Pons (tissue), 1 donor: ENCODE results near the gene MGP.

Experiments used
- DNase-seq: peaks from one replicate; pipeline ENCODE4 v3.0.0-alpha.2; 2016; ENCODE audit warnings: low spot score

The MGP gene

DNA sequence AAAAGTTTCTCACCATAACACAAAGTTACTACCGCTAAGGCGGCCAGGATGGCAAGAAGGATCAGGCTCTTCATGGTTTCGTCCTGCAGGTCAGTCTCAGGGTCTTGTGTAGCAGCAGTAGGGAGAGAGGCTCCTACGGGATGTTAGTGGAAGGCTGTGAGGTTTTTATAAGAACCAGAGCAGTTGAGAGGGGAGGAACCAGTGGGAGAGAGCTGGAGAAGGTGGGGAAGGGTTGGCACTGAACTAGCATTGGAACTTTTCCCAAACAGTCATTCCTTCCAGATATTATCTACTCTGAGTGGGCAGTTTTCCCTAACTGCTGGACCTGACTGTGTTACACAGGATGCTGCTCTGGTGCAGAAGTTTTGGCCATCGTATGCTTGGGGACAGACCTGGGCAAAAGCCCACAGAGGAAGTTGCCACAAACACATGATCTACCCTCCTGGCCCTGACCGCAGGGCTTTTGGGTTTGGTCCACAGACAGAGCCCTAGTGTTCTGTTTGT lies at the start of gene MGP:
Gene MGP, minus strand, starts transcription at position 137 of the 504 bp plus-strand sequence. Its CDS starts 63 bp downstream, at position 74.
- DNase-seq: peak; percentile 28

DNA sequence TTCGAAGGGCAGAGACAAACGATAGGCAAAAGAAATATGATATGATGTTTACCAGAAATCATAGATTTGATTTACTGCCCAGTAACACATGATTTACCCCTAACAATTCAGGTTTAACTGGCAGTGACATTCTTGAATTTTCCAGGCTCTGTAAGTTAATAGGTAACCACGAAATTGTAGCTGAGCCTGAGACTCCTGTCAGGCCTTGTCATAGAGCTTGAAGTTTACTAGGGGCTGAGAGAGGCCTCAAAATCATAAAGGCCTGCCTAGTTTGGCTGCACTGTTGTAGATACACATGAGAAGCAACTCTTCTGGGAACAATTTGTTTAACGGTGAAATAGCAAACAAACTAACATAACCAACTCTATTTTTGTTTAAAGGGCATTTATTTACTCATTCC lies 49.4 kb upstream of the MGP start:
- no peak for DNase-seq

DNA sequence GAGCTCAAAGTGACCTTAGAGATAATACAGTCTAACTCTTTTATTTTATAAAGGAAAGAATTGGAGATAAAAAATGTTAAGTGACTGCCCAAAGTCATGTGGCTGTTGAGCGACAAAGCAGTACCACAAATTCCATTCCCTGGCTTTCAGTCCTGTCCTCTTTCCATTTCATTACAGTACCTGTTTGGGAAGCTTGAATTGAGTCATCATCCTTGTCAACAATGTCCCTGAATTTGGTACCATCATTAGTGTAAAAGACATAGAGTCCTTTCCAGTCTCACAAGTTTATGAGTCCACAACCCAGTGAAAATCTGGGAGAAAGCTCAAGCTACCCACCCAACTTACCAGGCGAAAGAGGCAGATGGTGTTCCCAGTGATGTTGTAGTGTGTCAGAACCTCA lies 48.9 kb upstream of the MGP start:
- no peak for DNase-seq

DNA sequence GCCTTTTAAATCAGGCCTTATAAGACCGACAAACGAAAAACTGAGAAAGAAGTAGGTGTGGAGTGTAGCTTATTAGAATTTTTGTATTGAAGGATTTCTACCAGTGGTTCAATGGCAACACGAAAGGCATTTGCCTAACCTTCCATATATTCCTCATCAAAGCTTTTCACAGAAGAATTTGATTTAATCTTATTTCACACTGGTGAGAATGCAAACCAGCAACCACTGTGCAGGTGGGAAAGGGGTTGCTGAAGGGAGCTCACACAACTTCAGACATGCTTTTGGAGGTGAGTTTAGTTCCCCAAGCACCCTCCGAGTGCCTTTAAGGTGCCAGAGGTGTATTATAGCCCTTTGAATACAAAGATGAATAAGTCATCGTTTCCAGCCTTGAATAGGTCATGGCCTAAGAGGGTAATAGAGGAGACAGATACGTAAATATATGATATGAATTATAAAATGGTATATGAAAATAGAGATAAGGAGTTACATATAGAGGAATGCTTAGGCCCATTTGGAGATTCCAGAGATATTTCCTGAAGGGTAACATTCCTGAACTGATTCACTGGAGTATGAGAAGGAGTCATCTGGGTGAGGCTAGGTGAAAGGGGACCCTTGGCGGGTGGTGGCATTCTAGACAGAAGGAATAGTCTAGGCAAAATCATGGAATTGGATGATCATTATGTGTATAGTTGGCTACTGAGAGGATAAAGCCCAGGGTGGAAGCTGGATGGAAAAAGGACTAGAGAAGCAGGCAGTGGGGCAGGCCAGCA lies 46.3 kb upstream of the MGP start:
- no peak for DNase-seq

DNA sequence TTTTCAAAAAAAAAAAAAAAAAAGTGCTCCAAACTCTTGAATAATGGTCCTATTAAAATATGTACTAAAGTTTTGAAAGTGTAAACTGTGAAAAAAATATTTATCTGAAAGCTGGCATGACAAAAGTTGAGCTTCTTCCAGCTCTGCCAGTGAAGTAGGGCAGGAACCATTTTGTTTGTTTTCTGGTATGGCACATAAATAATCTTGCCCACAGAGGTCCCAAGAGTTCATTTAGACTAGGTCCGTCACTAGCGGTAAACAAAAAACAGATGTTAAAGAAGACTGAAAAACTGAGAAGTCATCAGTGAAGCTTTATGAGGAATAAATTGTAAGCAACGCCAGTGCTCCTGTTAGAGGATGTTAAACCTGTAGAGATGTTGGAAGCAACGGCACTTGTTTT lies 45.7 kb upstream of the MGP start:
- no peak for DNase-seq

DNA sequence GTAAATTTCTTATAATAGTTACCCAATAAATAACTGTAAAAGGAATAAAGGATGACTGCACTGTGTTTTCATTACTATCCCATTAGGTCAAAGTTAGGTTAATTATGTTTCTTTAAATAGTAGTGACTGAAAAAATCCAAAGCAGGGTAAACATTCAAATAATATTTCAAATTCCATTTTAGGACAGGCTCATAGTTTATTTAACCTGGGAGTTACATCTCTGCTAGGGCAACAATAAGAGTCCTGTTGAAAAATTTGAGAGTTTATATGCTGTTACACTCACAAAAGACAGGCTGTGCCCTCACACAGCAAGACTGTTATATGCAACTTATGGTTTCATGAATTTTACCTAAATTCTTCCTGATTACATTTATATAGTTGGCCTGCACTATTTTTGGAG lies 44.6 kb upstream of the MGP start:
- no peak for DNase-seq

DNA sequence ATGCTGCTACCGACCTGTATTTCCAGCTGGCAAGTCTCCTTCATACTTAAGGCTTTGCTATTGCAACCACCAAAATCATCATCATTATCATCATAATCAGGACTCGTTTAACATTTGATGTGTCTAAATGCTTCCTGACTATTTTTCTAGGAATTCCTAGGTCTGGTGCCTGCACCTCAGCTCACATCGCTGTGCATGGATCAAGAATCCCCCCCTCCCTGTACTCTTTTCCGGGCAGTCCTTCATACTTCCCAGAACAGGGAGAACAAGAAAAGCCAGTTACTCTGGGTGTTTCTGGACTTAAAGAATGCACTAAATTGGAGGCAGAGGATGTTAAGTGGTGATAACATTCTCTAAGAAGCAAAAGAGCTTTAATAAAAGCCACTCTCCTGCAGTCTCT lies 43.3 kb upstream of the MGP start:
- no peak for DNase-seq

DNA sequence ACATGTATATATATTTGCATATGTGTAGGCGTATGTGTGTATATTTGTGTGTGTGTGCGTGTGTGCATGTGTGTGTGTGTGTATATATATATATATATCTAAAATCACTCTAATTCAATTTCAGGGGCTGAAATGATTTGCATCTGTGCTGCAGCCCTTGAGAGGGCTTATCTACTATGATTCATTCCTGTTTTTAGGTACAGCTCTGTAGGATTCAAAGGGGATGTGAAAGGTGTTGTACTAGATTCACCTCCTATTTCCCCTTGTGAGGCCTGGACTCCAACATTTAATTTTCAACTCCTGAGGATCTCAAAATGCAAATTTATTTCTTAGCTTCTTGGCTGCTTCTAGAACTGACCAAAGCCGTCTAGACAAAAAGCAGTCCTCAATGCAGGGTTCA lies 41.6 kb upstream of the MGP start:
- DNase-seq: no peak

DNA sequence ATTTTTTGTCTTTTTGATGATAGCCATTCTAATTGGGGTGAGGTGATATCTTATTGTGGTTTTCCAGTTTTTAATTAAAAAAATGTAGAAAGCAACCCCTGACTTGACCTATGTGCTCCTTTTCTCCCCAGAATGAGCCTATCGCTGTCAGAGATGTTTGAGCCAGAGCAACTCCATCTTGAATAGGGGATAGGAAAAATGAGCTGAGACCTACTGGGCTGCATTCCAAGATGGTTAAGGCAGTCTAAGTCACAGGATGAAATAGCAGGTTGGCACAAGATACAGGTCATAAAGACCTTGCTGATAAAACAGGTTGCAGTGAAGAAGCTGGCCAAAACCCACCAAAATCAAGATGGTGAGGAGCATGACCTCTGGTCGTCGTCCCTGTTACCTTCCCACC lies 38.9 kb upstream of the MGP start:
- no peak for DNase-seq

DNA sequence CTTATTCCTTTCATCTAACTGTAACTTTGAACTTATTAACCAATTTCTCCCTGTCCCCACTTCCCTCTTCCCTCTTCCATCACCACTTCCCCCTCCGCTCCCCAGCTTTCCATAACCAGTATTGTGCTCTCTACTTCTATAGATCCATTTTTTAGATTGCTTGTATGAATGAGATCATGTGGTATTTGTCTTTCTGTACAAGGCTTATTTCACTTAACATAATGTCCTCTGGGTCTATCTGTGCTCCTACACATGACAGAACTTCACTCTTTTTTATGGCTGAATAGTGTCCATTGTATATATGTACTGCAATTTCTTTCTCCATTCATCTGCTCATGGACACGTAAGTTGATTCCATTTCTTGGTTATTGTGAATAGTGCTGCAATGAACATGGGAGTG lies 38.3 kb upstream of the MGP start:
- no peak for DNase-seq

DNA sequence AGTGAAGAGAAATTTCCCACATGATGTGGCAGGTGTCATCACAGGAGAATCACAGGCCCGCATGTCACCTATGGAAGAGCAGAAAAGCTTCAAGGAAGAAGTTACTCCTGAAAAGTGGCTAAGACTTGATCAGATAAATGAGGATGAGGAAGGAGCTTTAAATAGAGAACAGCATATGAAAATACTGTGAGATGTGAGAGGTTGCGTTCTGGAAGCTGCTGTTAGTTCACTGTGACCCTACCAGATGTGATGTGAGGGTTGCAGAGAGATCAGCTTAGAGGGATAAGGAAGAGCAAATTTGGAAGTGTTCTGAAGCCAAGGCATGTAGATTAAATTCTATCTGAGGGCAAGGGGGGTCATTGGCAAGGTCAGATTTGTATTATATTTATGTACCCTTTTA lies 35.6 kb upstream of the MGP start:
- DNase-seq: no peak

DNA sequence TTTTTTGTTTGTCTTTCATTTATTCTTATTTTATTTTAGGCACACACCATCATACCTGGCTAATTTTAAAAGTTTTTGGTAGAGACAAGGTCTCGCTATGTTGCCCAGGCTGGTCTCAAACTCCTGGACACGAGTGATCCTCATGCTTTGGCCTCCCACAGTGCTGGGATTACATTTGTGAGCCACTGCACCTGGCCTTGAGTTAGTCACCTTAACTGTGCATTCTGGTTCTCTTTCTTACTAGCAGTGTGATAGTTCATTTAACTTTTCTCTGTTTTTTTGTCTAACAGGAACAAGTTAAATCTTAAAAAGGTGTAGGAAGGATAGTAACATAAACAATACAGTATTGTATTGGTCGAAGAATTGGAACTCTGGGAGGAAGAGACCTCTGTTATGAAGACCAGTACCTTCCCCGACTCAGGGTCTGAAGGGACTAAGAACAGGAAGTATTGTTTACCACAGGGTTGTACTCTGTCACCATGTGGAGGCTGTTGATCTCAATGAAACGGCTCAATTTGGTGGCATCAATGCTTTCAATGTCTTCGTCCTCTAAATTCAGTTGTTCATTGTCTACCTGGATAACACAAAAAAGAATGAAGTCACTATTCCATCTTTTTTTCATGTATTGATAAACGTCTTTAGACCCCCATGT lies 34.9 kb upstream of the MGP start:
- DNase-seq: no peak

DNA sequence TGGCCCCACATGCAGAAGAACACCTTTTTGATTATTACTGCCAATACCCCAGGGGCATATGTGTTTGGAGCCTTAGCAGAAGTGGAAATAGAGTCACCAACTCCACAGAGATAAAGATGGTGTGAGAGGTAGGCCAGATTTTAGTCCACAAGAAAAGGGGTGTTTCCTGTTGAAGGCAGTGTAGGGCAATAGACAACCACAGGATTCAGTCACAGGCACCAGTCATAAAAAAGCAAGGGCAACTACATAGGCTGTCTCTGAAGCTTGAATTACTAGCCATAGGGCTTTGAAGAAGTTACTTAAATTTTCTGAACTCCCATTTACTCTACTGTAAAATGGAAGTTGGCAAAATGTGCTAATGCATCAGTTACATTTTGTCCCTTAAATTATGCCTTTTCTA lies 33.8 kb upstream of the MGP start:
- DNase-seq: no peak

DNA sequence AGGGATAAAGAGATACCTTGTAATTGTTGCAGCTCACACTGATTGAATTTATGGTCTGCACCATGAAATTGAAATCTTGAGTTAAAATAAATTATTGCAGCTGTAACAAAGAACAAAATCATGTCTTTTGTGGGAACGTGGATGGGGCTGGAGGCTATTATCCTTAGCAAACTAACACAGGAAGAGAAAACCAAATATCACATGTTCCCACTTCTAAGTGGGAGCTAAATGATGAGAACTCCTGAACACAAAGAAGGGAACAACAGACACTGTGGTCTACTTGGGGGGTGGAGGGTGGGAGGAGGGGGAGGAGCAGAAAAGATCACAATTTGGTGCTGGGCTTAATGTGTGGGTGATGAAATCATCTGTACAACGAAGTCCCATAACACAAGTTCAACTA lies 30.1 kb upstream of the MGP start:
- DNase-seq: no peak

DNA sequence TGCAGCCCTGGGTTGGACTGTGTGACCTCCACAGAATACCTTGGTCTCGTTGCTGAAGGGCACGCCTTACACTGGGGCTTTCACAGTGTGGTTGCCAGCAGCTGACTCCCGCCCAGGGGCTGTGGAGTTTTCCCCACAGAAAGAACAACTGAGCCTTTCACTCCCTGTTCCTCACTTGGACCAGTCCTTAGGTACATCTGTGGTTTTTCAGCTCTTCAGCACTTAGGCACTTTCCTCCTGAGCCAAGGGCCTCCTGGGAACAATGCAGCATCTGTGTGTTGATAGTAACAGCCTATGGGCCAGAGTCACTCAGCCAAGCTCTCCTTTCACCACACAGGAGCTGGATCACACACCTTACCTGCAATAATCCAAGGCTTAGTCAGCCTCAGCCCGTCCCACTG lies 27.7 kb upstream of the MGP start:
- no peak for DNase-seq

DNA sequence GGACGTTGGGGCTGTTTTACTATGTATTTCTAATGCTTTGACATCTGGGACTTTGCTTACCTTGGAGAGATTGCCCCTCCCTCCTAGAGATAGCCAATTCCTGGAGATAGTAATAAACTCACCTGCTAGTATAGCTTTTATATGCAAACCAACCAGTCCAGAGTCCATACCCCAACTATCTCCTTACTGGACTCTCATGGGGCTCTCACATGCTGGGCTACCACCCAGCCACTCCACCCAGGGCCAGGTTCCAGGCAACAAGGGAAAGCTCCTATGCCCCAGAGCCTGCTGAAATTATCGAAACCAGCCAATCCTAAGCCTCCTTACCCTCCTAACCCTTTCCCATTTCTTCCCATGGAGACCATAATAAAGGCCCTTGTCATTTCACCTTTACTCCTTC lies 25.5 kb upstream of the MGP start:
- no peak for DNase-seq

DNA sequence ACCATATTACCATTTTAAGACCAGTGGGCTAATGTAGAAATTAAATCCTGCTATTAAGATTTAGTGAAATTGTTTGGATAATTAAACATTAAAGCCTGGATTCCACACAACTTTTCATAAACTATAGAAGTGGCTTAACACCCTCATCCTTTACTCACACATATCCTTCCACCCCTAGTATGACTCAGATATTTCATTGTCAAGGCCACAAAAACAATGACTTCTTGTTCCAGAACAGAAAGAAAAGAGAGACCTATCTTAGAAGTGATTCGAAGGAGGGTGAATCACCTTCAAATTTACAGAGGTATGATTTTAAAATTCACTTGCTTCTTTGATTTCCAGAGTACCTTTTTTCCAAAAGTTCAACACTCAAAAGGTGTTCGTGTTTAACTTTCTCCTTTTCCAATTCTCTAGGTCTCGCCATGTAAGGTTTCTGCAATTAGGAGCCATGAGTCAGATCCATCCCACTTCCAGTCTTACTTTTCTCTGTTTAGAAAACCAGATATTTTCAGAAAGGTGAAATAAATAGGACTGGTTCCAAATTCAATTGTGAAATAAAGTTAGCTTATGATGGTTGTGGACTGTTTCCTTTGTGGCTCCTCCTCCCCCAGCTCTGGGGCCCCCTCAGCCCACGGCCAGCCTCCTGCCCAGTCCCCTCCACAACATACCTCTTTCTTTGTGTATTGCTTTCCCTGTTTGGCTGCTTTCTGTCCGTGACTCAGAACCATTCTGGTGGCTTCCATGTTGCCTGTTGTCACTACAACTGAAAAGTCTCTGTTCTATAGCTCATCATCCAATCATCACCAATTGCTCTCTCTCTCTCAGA lies 24.6 kb upstream of the MGP start:
- DNase-seq: no peak

DNA sequence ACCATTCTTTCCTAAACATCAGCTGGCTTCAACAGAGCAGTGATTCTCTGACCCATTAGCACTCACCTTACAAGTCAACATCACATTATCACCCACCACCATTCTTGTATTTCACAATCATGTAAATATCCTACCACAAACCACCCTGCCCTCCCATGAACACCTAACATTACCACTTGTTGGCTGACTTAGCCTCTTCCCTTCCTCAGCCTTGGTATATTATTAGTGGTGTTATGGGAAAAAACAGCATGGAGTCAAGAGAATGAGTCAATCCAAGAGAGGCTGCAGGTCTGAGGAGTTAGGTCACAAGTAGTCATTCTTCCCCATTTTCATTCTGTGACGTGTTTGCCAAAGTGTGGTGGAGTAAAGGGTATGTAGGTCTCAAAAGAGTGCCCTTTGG lies 22.3 kb upstream of the MGP start:
- no peak for DNase-seq

DNA sequence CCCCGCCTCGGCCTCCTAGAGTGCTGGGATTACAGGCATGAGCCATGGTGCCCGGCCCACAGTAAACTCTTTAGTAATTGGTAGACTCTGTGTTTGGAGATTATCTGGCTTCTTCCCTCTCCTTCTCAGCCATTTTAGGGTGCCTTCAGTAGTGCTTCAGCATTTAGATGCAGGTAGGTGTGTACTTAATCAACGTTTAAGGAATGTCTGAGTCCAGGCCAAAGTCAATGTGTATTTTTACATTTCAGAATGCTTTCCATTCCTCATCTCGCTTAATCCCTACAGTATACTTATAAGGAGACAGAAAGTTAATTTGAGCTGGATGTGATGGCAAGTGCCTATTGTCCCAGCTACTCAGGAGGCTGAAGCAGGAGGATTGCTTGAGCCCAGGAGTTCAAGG lies 20.5 kb upstream of the MGP start:
- no peak for DNase-seq

DNA sequence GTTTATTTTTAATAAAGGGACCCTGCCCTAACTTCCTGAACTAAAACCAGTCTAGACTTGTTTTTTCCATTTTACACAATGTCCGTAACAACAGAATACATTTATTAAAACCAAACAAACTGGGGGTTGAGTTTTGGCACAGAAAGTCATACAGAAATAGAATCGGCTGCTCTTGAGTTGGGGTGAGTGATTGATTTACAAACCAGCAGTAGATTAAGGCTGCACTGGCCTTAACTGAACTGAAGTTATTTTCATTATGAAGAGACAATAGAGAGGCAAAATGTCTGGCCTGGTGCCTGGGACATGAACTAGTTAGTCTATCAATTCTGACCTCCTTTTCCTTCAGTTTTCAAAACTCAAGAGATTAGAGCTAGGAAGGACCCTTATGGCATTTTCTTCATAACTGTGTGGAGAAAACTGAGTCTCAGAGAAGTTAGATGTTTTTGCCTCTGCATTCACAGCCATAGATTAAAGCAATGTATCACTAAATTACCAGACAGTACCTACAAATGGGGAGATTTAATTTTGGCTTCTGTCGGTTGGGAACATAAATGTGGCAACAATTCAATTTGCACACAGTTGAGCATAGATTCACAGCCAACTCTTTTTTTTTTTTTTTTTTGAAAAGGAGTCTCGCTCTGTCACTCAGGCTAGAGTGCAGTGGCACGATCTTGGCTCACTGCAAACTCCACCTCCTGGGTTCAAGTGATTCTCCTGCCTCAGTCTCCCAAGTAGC lies 19.8 kb upstream of the MGP start:
- DNase-seq: no peak

DNA sequence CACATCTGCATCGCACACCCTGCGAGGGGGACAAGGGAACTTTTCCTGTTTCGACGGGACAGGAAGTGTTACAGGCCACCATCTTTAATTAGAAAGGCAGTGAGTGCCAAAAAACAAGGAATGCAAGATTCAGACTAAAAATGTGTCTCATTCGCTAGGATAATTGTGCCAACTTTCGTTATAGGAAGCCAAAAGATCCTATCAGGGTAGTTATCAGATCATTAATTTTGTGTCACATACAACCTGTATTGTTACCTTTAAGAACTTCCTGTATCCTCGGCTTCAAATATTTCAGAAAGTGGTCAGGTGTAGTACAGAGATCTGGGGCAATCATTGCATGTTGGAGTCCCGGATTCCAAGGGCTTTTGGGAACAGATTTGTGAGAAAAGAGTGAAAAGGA lies 19.2 kb upstream of the MGP start:
- DNase-seq: no peak

DNA sequence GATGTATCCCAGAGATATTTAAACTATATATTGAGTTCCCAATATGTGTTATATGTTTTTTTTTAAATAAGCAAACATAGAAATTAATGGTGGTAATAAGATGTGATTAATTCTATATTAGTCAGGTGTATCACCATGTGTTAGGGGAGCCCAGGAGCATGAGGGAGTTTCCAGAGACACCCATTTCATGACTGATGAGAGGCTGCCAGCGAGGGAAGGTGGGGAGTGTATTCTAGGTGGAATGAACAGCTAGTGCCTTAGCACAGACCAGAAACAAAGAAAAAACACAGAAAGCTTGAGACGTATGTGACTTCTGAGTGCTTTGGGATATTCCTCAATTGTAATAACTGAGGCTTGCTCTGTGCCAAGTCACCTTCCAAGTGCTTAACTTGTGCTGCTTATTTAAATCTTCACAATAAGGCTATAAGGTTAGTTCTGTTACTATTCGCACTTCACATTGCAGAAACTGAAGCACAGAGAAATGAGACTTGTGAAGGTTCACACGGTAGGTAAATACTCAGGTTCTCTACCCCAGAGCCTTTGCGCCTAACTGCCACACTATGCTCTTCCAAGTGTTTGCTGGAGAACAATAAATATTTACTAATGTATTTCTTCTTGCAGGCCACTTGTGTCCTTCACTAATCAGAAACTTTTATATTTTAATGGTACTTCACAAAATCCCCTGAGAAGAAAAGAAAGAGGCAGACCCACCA lies 17.9 kb upstream of the MGP start:
- DNase-seq: no peak
